Subcutaneous abdominal adipose tissue (tissue), 5 donors: Measurements from ENCODE around the gene KIR3DL3.
"Not testable (repeated sequence)": the region's sequence is repeated elsewhere in the genome, so short reads cannot be mapped to it uniquely, and the experiment has no call there.

Experiments
- H3K27ac ChIP-seq: one replicate; pipeline ENCODE4 v1.7.0; 2013; ENCODE audit warnings: low read depth, mild to moderate bottlenecking, inconsistent platforms, low read length, moderate library complexity
- H3K27me3 ChIP-seq, 5 donors: one replicate each; pipeline ENCODE4 v1.7.0; 2013; ENCODE audit warnings: low read length in 5 of 5, inconsistent platforms in 1 of 5; ENCODE audit not compliant: control insufficient read depth in 5 of 5, insufficient read depth in 4 of 5
- H3K36me3 ChIP-seq, 5 donors: one replicate each; pipeline ENCODE4 v1.7.0; 2013; ENCODE audit warnings: low read length in 5 of 5; ENCODE audit not compliant: control insufficient read depth in 5 of 5, insufficient read depth in 5 of 5
- H3K4me1 ChIP-seq, 5 donors: one replicate each; pipeline ENCODE4 v1.7.0; 2013; ENCODE audit warnings: low read length in 5 of 5, mild to moderate bottlenecking in 3 of 5, moderate library complexity in 1 of 5; ENCODE audit not compliant: control insufficient read depth in 5 of 5, insufficient read depth in 5 of 5
- H3K4me3 ChIP-seq, 5 donors: one replicate each; pipeline ENCODE4 v1.7.0; 2013; ENCODE audit warnings: low read length in 5 of 5, low read depth in 1 of 5
- H3K9ac ChIP-seq, 5 donors: one replicate each; pipeline ENCODE4 v1.7.0; 2013; ENCODE audit warnings: low read length in 5 of 5, mild to moderate bottlenecking in 4 of 5, moderate library complexity in 3 of 5
- H3K9me3 ChIP-seq, 5 donors: one replicate each; pipeline ENCODE4 v1.7.0; 2013; ENCODE audit warnings: low read length in 5 of 5; ENCODE audit not compliant: control insufficient read depth in 5 of 5
- donor health status: healthy.
- donor health status: healthy.
- donor health status: healthy.
- donor health status: healthy.
- donor health status: healthy.

KIR3DL3 gene

GRCh38 chr19:54728167-54728566, 3.9 kb downstream of the KIR3DL3 start:
- Histone ChIP-seq H3K4me1 (no peaks in the 10 kb centered on the region), H3K4me3 (no peak overlapping the region), H3K27me3 (peaks cover 0 to 8% (median 0%) of the 10 kb centered on the region in 5 donors), H3K27ac (no peak overlapping the region), H3K9ac (no peak overlapping the region), H3K36me3 (no peaks in the 10 kb centered on the region), H3K9me3 (peaks cover 0 to 3% (median 3%) of the 10 kb centered on the region in 5 donors)

GRCh38 chr19:54729416-54730188, 5.4 kb downstream of the KIR3DL3 start:
- Histone ChIP-seq H3K9me3 (peaks cover 0 to 10% (median 5%) of the 10 kb centered on the region in 5 donors), H3K27ac (no peak overlapping the region), H3K27me3 (peaks cover 0 to 8% (median 0%) of the 10 kb centered on the region in 5 donors), H3K4me3 (no peak overlapping the region), H3K9ac (no peak overlapping the region), H3K4me1 (no peaks in the 10 kb centered on the region), H3K36me3 (no peaks in the 10 kb centered on the region)

- Histone ChIP-seq H3K9ac (no peak overlapping the region), H3K9me3 (peaks cover 0 to 10% (median 5%) of the 10 kb centered on the region in 5 donors), H3K4me3 (no peak overlapping the region), H3K4me1 (no peaks in the 10 kb centered on the region), H3K27me3 (peaks cover 0 to 8% (median 0%) of the 10 kb centered on the region in 5 donors), H3K36me3 (no peaks in the 10 kb centered on the region), H3K27ac (no peak overlapping the region)
Observed at GRCh38 chr19:54731191-54731590, 6.9 kb downstream of the KIR3DL3 start.

GRCh38 chr19:54738306-54738705, 14.1 kb downstream of the KIR3DL3 start, which contains the start of gene KIR2DL3:
TSS of gene KIR2DL3 (plus strand) at chr19:54738513. CDS start at chr19:54738546, 33 bp downstream.
- not testable (repeated sequence) for H3K27ac ChIP-seq, H3K4me3 ChIP-seq, H3K9ac ChIP-seq, H3K27me3 ChIP-seq, H3K9me3 ChIP-seq, H3K4me1 ChIP-seq, H3K36me3 ChIP-seq

GRCh38 chr19:54738715-54739114, 14.5 kb downstream of the KIR3DL3 start:
- Histone ChIP-seq H3K9ac (no peak overlapping the region), H3K9me3 (peaks cover 0 to 7% (median 3%) of the 10 kb centered on the region in 5 donors), H3K36me3 (no peaks in the 10 kb centered on the region), H3K4me3 (no peak overlapping the region), H3K27ac (no peak overlapping the region), H3K27me3 (peaks cover 0 to 4% (median 0%) of the 10 kb centered on the region in 5 donors), H3K4me1 (no peaks in the 10 kb centered on the region)

GRCh38 chr19:54739587-54740497, 15.6 kb downstream of the KIR3DL3 start:
- Histone ChIP-seq H3K4me3 (no peak overlapping the region), H3K27ac (no peak overlapping the region), H3K9me3 (no peaks in the 10 kb centered on the region), H3K4me1 (no peaks in the 10 kb centered on the region), H3K27me3 (peaks cover 0 to 4% (median 0%) of the 10 kb centered on the region in 5 donors), H3K9ac (no peak overlapping the region), H3K36me3 (no peaks in the 10 kb centered on the region)

GRCh38 chr19:54741950-54742349, 17.7 kb downstream of the KIR3DL3 start:
- H3K9me3 ChIP-seq, H3K4me1 ChIP-seq, H3K27ac ChIP-seq, H3K4me3 ChIP-seq, H3K9ac ChIP-seq, H3K36me3 ChIP-seq, H3K27me3 ChIP-seq: not testable (repeated sequence)

GRCh38 chr19:54744080-54744479, 19.8 kb downstream of the KIR3DL3 start:
- not testable (repeated sequence) for H3K9me3 ChIP-seq, H3K9ac ChIP-seq, H3K27ac ChIP-seq, H3K4me1 ChIP-seq, H3K27me3 ChIP-seq, H3K4me3 ChIP-seq, H3K36me3 ChIP-seq

GRCh38 chr19:54747614-54748322, 23.5 kb downstream of the KIR3DL3 start:
- H3K27me3 ChIP-seq, H3K9ac ChIP-seq, H3K36me3 ChIP-seq, H3K4me1 ChIP-seq, H3K9me3 ChIP-seq, H3K27ac ChIP-seq, H3K4me3 ChIP-seq: not testable (repeated sequence)
